Putamen (tissue), 1 donor: ENCODE data around the gene MBD3.
"Not testable (repeated sequence)": the region's sequence is repeated elsewhere in the genome, so short reads cannot be mapped to it uniquely, and the experiment has no call there.

ENCODE experiments used
- DNase-seq: peaks from one replicate; pipeline ENCODE4 v3.0.0-alpha.2; 2016; ENCODE audit warnings: low spot score

The MBD3 gene

GRCh38 chr19:1538978-1539377 lies 53.7 kb downstream of the MBD3 start:
- no peak for DNase-seq

GRCh38 chr19:1535699-1536098 lies 57.0 kb downstream of the MBD3 start:
- not testable (repeated sequence) for DNase-seq

GRCh38 chr19:1534972-1535371 lies 57.7 kb downstream of the MBD3 start:
- DNase-seq = no peak

GRCh38 chr19:1533510-1534150 lies 59.0 kb downstream of the MBD3 start:
- DNase-seq = no peak

- no peak for DNase-seq
Observed at GRCh38 chr19:1532003-1532402, 60.7 kb downstream of the MBD3 start.

GRCh38 chr19:1531587-1531986 lies 61.1 kb downstream of the MBD3 start:
- DNase-seq = no peak

- not testable (repeated sequence) for DNase-seq
Observed at GRCh38 chr19:1530856-1531255, 61.8 kb downstream of the MBD3 start.

GRCh38 chr19:1529430-1529816 lies 63.2 kb downstream of the MBD3 start:
- DNase-seq = no peak

- DNase-seq = no peak
Observed at GRCh38 chr19:1528596-1529429, 63.9 kb downstream of the MBD3 start.

GRCh38 chr19:1527650-1528309 lies 64.9 kb downstream of the MBD3 start:
- no peak for DNase-seq

GRCh38 chr19:1526979-1527649 lies 65.6 kb downstream of the MBD3 start:
- no peak for DNase-seq

- DNase-seq = no peak
Observed at GRCh38 chr19:1526066-1526778, 66.4 kb downstream of the MBD3 start.

GRCh38 chr19:1525343-1525742 lies 67.3 kb downstream of the MBD3 start:
- no peak for DNase-seq

- DNase-seq = no peak
Observed at GRCh38 chr19:1524972-1525325, 67.7 kb downstream of the MBD3 start.

- DNase-seq = no peak
Observed at GRCh38 chr19:1524287-1524971, 68.2 kb downstream of the MBD3 start.
